WI38 (cell line): ENCODE results near the gene GGA2.

Experiments
- H3K4me3 ChIP-seq: 2 replicates; pipeline ENCODE4 v1.5.1; 2011; ENCODE audit warnings: low read depth, mild to moderate bottlenecking, control low read depth, low read length
- CTCF ChIP-seq: IDR thresholded peaks from 2 replicates; pipeline ENCODE4 v1.5.1; 2012; ENCODE audit warnings: low read depth, mild to moderate bottlenecking, control low read depth, low read length

Gene GGA2

GRCh38 chr16:23532448-23532847 is 22.2 kb upstream of the GGA2 start:
- no peak overlapping the region for H3K4me3 ChIP-seq
- TF ChIP-seq CTCF, result no peak

- no peak for TF ChIP-seq CTCF
- H3K4me3 ChIP-seq, result no peak overlapping the region
Measured at GRCh38 chr16:23530062-23530461, 19.8 kb upstream of the GGA2 start.

GRCh38 chr16:23528644-23529310 is 18.5 kb upstream of the GGA2 start:
- no peak for TF ChIP-seq CTCF
- no peak overlapping the region for H3K4me3 ChIP-seq

- no peak for TF ChIP-seq CTCF
- no peak overlapping the region for H3K4me3 ChIP-seq
Measured at GRCh38 chr16:23527961-23528643, 17.8 kb upstream of the GGA2 start.

GRCh38 chr16:23524886-23525285 is 14.6 kb upstream of the GGA2 start:
- TF ChIP-seq CTCF, result no peak
- no peak overlapping the region for H3K4me3 ChIP-seq

GRCh38 chr16:23523876-23524385 is 13.6 kb upstream of the GGA2 start:
- no peak for TF ChIP-seq CTCF
- no peak overlapping the region for H3K4me3 ChIP-seq

GRCh38 chr16:23523321-23523720 is 13.0 kb upstream of the GGA2 start:
- H3K4me3 ChIP-seq, result no peak overlapping the region
- no peak for TF ChIP-seq CTCF
